HG03354 (cell line): ENCODE data around the gene PRSS50.
"Not testable (repeated sequence)": the region's sequence is repeated elsewhere in the genome, so short reads cannot be mapped to it uniquely, and the experiment has no call there.

ENCODE experiments used
- ATAC-seq: cut with Tn5 transposase; IDR thresholded peaks from one replicate; pipeline ENCODE4 v1.9.1; 2021; ENCODE audit warnings: mild to moderate bottlenecking; ENCODE audit not compliant: unreplicated experiment, poor library complexity, severe bottlenecking

Gene PRSS50

GRCh38 chr3:46709721-46710120, 7.9 kb downstream of the PRSS50 start:
- ATAC-seq, result no peak

GRCh38 chr3:46709157-46709654, 8.5 kb downstream of the PRSS50 start:
- no peak for ATAC-seq

- ATAC-seq, result no peak
These were observed 9.1 kb downstream of the PRSS50 start for GRCh38 chr3:46708401-46709156.

GRCh38 chr3:46707601-46708011, 10.1 kb downstream of the PRSS50 start:
- no peak for ATAC-seq

- ATAC-seq, result no peak
These were observed 10.7 kb downstream of the PRSS50 start for GRCh38 chr3:46706771-46707582.

GRCh38 chr3:46705751-46706552, 11.7 kb downstream of the PRSS50 start:
- ATAC-seq, result no peak

- ATAC-seq, result peak; percentile 66
These were observed 12.6 kb downstream of the PRSS50 start for GRCh38 chr3:46705022-46705530.

- ATAC-seq, result not testable (repeated sequence)
These were observed 13.3 kb downstream of the PRSS50 start for GRCh38 chr3:46704346-46704745.

- ATAC-seq, result no peak
These were observed 14.6 kb downstream of the PRSS50 start for GRCh38 chr3:46703013-46703520.

- ATAC-seq, result no peak
These were observed 15.2 kb downstream of the PRSS50 start for GRCh38 chr3:46702246-46703012.

GRCh38 chr3:46701181-46701939, 16.3 kb downstream of the PRSS50 start, which contains the start of gene TMIE:
TMIE (plus strand) TSS chr3:46701392; CDS start chr3:46701488, 96 bp downstream.
- ATAC-seq, result no peak

- no peak for ATAC-seq
These were observed 16.9 kb downstream of the PRSS50 start for GRCh38 chr3:46700772-46701171.

- ATAC-seq, result no peak
These were observed 17.8 kb downstream of the PRSS50 start for GRCh38 chr3:46699676-46700523.

GRCh38 chr3:46695962-46696894, 21.4 kb downstream of the PRSS50 start:
- no peak for ATAC-seq

- ATAC-seq, result no peak
These were observed 22.3 kb downstream of the PRSS50 start for GRCh38 chr3:46695177-46695961.
